Hypothalamus (tissue), 51 donors: ENCODE measurements around the gene MIAT.

ENCODE experiments used
- DNase-seq, 51 donors: peaks; one replicate each; lab custom pipeline; 2025; lab: John Stamatoyannopoulos, UW

MIAT gene

DNA sequence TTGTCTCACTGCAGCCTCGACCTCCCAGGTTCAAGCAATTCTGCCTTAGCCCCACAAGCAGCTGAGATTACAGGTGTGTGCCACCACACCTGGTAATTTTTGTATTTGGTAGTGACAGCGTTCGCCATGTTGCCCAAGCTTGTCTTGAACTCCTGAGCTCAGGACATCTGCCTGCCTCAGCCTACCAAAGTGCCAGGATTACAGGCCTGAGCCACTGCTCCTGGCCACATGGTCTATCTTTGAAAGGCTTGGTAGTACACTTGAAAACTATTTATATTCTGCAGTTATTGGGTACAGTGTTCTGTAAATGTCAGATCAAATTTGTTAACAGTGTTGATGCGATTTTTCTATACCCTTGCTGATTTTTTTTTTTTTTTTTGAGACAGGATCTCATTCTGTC is 26.1 kb upstream of the MIAT start:
- no peak for DNase-seq

DNA sequence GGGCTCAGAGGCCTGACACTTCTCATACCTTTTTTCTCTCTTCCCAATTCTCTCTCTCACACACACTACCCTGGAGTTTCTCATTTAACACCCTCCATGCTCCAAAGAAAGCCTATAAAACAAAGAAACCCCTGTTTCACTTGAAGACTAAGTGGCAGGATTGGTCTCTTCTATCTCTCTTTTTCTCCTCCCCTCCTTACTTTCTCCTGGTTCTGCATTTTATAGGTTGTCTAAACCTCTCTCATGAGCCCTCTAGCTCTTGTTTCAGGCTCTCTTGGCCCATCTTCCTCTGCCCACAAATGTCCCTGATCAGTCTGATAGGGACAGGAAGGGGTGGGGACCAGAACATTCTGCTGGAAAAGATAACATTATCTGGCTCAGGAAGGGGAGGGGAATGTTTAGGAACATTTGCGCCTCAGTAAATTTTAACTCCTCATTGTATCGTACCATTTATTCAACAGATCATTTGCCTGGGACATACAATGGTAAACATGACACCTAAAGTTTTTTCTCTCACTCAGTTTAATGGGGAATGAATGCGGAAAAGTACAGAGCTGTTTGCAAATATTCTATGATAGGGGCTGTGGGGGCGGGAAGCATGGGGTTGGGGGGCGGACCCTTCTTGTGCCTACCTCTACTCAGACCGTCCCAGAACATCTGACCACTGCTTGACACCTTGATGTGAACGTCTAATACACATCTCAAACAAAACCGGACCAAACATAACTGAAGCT is 24.8 kb upstream of the MIAT start:
- DNase-seq: no peak

DNA sequence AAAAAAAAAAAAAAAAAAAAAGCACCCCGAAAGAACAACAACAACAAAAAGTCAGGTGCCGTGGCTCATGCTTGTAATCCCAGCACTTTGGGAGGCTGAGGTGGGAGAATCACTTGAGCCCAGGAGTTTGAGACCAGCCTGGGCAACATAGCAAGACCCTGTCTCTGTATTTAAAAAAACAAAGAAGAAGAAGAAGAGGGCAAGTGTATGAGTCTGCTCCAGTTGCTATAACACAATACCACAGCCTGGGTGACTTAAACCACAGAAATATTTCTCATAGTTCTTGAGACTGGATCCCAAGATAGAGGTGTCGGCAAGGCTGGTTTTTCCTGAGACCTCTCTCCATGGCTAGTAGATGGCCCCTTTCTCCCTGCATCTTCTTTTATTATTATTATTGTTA is 23.2 kb upstream of the MIAT start:
- DNase-seq: no peak

DNA sequence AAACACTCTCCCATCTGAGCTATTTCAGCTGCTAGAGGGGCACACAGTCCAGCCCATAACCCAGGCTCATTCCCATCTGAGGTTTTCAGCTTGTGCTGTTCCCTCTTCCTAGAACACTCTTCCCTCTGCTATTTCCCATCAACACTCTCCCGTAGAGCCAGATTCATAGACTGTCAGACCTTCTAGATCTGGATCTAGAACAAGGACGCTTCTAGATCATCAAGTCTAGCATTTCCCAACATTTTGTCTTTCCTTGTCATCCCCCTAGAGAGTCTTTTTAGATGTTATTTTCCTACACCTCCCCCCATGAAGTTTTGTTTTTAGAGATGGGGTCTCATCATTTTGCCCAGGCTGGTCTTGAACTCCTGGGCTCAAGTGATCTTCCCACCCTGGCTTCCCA is 22.3 kb upstream of the MIAT start:
- no peak for DNase-seq

DNA sequence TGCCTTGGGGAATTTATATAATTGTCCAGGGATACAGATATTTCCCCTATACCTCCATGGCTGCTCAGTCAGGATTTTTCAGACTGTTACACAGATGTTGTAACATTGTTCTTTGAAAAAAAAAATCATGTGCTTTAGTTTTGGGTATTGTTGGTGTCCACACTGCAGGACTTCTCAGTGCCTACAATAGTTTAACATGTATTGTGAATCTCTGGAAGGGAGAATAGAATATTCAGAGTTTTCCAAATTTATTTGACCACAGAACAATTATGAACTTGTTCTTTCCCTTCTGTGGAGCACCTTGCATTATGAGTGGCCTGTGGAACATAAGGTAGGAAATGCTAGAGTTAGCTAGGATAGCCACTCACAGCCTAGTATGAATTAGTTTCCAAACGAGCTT is 21.1 kb upstream of the MIAT start:
- DNase-seq: no peak

DNA sequence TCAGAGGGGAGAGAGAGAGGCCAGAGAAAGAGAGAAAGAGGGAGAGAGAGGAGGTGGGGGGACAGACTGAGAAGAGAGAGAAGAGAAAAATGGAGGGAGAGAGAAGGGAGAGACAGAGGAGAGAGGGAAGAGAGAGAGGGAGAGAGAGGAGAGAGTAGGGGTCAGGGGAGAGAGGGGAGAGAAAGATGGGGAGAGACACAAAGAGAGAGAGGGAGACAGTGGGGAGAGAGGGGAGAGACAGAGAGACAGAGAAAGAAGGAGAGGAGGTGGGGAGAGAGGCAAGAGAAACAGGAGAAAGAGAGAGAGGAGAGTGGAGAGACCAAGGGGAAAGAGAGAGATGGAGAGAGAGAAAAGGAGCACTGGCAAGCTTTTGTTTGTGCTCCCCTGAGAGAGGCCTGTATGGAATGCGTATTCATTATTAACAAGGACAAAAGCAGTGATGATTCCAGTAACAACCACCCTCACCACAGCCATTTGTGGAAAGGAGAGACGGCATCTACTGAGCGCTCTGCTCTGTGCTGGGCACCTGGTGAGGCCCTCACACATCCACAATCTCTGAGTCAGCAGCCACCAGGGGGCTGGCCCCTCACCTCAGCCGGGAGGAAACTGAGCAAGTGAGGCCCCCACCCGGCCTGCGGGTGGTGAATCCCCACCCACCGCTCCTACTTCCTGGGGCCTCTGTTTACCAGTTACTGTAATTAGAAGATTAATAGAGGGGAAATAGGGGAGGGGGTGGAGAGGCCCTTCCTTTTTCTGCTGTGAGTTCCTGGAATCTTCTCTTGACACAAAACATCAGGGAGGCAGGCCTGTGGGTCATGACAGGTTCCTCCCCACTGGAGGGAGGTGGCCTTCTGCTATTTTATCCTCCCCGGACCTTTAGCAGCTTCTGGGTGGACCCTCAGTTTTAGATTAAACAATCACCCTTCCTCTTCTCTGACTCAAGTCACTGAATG is 14.6 kb upstream of the MIAT start:
- no peak for DNase-seq

DNA sequence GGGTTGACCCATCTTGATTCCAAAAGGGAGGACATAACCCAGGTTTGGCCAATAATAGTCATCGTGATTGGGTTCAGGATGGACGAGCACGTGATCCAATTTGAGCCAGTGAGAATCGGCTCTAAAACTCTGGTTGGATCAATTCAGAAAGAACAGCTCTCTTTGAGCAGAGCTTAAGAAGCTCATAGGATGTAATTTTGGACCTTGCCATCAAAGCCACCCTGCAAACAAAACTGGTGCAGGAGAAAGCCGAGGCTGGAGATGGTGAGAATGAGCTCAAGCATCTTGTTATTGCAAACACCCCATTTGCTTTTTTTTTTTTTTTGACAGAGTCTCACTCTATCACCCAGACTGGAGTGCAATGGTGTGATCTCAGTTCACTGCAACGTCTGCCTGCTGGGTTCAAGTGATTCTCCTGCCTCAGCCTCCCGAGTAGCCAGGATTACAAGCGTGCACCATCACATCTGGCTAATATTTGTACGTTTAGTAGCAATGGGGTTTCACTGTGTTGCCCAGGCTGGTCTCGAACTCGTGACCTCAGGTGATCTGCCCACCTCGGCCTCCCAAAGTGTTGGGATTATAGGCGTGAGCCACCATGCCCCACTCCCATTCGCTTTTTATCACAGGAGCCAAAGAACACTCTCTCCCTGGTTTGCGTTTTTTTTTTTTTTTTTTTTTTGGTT is 13.8 kb upstream of the MIAT start:
- DNase-seq: no peak

DNA sequence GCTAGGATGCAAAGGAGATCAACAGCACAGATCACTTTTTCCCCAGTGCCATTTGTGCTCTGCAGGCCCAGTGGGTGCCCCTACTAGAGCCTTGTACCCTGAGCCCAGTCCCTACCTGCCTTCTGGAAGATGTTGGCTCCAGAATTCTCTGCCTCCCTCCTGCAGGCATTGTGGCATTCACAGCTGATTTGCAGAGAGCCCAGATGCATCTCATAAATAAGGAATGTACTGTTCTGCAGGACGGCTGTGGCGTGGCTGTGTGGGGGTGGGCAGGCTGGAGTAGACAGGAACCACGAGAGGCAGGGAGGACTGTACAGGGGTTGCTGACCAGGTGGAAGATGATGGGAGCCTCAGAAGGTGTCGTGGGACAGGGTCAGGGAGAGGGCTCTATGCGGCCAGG is 11.2 kb upstream of the MIAT start:
- DNase-seq: no peak

DNA sequence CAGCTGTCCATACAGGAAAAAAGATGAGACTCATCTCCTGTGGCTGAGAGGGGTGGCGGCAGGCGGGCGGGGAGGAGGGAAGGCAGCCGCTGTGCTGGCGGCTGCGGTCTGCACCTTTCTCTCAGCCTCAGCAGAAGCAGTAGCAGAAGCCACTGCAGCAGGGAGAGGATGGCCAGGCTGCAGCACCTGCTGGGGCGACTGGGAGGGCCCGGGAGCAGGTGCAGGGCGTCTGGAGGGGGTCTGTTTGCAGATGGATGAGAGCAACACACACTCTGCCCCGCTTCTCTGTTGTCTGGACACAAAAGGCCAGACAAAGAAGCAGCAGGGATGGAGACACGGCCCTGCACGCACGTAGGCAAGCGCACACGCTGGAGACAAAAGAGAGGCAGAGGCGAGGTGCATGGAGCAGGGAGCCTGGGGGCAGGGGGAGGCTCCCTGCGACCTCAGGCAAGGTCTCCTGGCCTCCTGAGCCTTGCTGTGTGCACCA is 9.3 kb upstream of the MIAT start:
- peak in 4 of 51 donors; percentile 8 to 50 (median 33) for DNase-seq

DNA sequence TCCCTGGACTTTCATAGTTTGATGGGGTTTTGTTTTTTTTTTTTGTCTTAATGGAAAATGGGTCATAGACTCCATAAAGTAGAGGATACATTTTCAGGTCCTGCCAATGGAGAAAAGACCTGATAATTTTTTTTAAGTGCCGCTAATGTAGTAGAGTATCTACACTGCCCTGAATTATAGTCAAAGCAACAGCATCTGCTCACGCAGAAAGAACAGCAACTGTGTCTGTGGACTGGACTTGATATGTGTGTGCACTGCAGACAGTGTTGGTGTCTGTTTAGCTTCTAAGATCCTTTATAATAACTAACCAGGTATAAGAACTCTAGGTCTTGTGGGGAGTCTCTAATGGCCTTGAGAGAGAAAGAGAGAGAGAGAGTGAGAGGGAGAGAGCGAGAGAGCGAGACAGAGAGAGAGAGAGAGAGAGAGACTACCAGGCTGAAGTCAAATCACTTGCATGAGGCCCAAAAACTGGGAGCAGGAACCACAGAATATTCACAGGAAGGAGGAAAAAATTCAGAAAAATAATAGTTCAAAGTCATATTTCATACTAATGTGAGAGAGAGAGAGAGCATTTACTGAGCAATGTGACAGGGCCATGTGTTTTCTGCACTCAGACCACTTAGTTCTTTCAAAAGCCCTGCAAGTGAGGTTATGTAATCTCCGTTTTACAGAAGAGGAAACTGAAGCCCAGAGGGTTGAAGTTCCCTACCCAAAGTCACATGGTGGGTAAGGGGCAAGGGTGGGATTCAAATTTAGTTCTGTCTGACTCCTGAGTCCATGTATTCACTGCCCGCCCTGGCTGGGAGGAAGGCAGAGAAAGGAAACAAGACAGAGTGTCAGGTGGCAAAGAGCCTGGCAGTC is 8.6 kb upstream of the MIAT start:
- DNase-seq: peak in 1 of 51 donors; percentile 22

DNA sequence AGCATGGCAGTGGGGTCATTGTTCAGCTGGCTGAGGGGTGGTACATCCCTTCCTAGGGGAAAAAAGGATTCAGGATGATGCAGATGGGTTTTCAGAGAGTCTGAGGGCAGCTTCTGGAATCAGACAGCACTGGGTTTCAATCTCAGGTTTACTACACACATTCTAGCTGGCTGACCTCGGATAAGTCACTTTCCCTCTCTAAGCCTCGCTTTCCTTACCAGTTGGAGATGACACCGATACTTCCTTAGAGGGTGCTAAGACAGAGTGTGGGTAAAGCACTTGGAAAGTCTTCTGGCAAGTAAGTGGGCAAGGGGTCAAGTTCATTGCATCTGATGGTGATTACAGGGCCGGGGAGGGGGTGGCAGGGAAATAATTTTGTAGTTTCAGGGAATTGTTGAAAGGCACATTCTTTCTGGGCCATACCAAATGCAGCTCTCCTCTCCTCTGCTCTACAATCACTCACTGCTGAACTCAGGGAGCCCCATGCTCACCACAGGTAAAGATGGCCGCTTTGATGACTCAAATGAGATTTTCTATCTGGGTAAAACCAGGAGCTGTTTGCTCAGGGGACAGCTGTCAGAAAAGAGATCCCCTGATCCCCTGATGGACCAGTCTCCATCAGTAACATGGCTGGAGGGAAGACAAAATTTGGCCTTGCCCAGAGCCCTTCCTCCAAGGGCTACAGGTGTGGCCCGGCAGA is 6.5 kb upstream of the MIAT start:
- DNase-seq: no peak

DNA sequence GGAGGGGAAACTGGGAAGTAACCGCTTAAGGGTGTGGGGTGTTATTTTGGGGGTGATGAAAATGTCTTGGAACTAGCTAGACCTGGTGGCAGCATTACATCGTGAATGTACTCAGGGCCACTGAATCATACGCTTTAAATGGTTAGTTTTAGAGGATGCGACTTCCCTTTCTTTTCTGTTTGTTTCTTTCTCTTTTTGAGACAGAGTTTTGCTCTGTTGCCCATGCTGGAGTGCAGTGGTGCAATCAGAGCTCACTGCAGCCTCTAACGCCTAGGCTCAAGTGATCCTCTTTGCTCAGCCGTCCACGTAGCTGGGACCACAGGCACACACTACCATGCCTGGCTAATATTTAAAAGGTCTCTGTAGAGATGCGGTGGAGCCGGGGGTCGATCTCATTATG is 5.6 kb upstream of the MIAT start:
- no peak for DNase-seq

DNA sequence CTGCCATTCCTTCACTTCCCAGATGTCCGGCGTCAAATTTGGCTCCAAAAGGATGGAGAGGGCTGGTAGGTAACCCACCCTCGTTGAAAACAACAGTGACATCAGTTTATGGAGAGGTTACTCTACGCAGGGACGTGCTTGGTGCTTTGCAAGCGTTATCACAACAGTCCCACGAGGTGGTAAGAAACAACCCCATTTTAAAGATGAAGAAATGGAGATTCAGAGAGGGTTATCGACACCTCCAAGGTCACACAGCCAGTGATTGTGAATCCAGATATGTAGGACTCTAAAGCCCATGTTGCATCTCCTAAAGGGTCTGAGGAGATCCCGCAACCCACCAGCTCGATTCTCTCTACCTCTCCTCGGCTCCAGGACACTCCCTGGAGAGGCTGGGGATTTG is 773 bp downstream of the MIAT start:
- no peak for DNase-seq

DNA sequence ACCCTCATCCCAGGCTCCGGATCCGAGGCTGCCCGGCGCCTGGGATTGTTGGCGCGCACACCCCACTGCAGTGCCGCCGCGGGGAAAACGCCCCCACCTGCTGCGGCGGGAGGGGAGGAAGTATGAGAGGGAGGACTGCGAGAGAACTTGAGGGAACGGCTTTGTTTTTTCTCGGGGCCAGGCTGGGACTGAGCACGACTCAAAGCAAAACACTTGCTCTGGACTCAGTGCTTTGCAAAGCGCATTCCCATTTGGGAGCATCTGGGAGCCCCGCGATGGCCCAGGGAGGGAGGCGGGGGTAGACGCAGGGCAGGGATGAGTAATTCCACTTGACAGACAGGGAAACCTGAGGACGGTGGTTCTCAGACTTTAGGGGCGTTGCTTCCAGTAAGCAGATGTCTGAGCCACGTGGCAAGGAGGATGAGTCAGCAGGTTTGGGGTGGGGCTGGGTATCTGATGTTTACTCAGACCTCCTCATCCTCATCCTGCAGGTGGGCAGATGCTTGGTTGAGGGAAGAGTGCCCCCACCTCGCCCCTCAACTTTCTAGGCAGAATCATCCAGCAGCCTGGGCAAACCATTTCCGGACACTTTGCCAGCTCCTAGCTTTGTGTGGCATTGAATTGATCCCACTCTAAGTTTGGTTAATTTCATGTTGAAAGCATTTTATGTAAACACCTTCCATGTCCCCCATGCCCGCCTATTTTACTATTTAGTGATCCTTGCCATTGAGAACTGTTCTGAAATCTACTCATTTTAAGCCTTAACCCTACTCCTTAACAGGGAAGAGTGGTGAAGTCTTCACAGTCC is 1.5 kb downstream of the MIAT start:
- peak in 32 of 51 donors; percentile 8 to 82 (median 43) for DNase-seq

DNA sequence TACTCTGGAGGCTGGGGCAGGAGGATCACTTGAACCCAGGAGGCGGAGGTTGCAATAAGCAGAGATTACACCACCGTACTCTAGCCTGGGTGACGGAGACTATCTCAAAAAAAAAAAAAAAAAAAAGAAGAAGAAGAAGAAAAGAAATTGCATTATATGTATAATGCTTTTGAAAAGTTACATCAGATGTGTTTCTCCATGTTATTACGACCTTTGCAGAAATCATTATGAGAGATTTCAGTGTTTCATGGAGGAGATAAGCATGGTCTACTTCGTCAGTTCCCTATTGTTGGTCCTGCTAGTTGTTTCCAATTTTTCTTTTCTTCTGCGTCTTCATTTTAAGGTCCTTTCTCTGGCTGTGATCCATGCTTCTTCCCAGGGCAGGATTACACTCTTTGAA is 3.0 kb downstream of the MIAT start:
- DNase-seq: no peak

DNA sequence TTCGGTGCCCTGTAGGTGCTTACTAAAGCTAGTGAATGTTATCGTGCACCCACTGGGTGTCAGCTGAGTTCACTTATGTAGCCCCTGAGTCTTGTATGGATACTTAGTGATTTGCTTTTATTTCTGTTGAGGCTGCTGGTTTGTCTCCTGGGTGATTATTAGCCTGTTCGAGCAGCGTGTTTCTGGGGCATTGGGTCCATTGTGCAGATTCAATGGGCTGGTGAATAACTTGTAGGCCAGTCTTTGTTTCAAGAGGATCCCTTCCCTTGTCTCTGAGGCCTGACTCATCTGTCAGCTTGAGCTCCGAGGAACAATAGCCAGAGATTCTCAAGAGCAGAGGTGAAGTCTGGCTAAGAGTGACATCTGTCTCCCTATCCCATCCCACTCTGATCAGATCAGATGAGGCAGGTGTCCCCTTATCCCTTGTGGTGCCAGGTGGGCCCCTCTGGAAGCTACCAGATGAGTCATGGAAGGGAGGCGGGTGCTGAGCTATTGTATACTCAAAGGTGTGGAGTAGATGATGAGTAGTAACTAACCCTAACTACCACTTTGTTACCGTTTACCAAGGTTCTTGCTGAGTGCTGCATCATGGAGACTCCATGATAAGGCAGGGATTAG is 3.7 kb downstream of the MIAT start:
- DNase-seq: peak in 3 of 51 donors; percentile 8 to 59 (median 30)

DNA sequence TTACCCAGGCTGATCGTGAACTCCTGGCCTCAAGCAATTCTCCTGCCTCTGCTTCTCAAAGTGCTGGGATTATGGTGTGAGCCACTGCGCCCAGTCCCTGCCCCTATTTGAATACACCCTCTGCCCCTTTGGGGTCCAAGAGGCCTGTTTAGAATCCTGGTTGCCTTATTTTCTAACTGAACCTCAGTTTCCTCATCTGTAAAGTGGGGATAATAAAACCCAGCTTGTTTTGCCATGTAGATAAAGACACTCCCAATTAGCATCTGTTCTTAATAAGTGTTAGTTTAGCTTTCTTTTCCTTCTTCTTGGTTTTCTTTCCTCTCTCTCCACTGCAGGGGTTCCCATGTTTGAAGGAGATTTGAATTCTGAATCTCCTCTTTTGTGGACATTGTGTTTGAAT is 4.8 kb downstream of the MIAT start:
- no peak for DNase-seq

DNA sequence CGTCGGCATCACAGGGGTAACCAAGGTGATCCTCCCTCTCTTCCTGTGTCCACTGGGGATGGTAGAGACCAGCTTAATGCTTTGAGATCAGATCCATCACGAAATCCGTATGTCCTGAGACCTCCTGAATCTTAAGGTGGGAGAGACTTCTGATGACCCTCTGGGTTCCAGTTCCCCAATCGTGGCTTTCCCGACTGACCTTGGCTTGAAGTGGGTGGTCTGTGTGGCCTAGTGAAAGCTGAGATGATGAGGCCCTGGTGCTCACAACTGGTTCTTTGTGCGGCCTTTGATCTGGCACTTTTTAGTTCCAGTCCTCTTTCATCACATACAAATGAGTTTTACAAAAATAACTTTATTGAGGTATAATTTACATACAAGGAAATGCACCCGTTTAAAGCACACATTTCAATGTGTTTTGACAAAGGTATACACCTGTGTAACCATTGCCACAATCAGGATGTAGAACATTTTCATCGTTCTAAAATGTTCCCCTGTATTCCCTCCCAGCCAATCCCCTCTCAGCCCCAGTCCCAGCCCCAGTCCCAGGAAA is 6.1 kb downstream of the MIAT start:
- DNase-seq: no peak
